GM11168 (cell line): Measurements from ENCODE around the gene HIVEP3.

Experiments used
- in situ Hi-C: fragments of 300-500 bp; cut with MboI; formaldehyde crosslinking; loops from one replicate; pipeline ENCODE4 v1.12.0; 2022; ENCODE audit warnings: low sequenced_read_pairs; ENCODE audit not compliant: unreplicated experiment

Gene HIVEP3

DNA sequence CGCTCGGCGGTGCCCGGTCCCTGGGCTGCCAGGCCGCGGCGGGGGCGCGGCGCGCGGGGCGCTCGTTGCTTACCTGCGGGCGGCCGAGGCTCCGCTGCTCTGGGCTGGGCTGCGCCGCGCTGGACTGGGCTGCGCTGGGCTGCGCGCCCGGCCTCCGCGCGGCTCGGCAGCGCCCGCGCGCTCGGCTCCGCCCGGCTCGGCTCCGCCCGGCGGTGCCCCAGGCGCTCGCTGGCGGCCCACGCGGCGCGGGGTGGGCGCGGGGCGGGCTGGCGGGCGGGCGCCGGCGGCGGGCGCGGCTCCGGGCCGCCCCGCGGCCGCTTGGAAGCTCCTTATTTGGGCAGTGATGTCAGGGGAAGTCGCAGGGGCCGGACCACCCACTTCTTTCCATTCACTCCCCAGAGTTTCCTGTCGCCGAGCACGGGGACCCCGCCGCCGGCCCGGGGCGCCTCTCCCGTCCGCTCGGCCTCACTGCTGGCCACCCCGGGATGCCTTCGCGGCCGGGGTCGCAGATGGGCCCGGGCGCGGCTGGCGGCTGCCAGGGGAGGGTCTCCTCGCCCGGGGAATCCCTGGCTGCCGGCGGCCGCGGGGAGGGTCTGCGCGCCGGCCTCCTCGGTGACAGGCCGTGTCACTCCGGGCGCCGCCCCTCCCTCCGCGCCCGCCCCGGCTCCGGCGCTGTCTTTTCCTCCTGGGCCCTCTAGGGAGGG lies 256.5 kb downstream of the HIVEP3 start:
- in situ Hi-C loops: no loop called here

DNA sequence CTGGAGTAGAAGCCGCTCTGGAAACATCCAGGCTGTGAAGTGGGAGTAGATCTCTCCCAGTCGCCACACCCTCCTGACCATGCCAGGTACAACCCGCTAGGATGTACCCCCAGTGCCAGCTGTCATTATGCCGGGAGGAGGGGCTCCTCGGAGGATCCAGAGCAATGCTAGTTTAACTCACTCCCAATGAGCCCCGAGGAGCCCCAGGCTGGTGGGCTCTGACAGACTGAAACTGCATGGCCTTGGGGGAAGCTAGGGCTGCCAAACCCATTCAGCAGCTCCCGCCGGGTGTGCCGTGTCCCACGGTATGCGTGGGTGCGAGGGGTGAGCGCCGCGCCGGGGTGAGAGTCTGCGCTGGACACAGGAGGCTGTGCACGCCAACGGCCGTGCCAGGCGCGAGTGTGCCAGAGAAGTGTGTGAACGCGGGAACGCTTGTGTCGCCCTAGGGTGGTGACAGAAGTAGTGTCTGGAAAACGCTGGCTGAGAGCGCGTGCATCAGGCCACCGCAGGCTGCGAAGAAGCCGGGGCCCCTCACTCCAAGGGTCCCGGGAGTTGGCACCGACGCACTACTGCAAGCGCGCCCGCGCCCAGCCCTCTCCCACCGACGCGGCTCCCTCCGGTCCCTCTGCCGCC lies 257.2 kb downstream of the HIVEP3 start:
- in situ Hi-C loops: no loop called here

DNA sequence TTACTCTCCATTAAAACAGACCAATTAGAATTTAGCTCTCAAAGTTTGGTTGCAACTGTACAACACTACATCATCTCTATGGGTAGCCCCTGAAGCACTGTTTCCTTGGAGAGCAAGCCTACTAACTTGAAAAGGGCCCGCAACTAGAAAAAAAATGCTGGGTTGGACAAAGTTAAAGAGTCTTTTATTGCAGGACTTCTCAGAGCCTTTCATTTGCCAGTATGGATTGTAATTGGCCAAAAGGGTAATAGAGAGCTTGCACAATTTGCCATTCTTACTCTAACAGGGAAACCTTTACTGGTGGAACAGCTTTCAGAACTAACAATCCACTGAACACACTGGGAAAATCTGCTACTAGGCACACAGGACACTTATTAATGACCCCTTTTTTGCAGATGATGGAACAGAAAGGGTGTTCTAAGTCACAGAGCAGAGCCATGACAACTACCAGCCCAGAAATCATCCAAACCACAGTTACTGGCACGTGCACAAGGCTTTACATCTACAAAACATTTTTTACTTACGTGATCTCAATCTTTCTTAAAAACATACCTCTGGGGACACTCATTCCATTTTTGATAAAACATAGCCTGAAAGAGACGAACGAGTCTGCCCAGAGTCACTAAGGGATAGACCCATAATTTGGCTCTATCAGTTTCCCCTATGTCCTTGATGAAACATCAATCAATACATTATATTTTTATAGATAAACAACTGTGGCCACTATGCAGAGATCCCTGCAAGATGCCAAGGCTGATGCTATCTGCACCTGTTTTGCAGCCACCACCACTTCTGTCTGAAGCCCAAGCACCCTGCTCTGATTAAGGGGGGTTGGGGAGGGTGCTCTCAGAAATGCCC lies 257.9 kb downstream of the HIVEP3 start:
- in situ Hi-C loops: no loop called here

DNA sequence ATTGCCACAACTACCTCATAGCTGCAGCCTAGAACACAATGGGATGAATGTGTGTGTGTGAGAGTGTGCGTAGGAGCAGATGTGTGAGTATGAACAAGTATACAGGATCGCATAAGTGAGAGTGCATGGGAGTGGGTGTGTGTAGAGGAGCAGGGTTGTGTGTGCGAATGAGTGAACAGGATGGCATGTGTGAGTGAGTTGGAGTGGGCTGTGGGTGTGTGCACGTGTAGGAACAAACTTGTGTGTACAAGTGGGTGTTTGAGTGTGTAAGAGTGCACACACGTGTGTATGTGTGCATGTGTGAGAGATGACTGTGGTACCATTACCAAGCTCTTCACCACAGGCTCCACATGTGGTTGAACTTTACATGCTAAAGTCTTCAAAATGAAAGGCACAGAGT lies 258.8 kb downstream of the HIVEP3 start:
- in situ Hi-C loops: no loop called here

DNA sequence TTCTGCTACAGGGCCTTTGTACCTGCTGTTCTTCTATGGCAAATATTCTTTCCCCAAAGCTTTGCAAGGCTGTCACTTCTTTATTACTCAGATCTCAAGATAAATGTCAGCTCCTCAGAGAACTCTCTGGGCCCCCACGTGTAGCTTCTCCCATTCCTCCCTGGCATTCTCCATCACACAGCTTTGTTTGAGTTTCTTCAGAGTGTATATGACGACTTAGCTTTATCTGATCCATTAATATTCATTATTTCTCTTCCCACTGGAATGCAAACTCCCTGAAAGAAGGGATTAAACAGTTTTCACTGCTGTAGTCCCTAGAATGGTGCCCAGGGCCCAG lies 259.6 kb downstream of the HIVEP3 start:
- in situ Hi-C loops: no loop called here

DNA sequence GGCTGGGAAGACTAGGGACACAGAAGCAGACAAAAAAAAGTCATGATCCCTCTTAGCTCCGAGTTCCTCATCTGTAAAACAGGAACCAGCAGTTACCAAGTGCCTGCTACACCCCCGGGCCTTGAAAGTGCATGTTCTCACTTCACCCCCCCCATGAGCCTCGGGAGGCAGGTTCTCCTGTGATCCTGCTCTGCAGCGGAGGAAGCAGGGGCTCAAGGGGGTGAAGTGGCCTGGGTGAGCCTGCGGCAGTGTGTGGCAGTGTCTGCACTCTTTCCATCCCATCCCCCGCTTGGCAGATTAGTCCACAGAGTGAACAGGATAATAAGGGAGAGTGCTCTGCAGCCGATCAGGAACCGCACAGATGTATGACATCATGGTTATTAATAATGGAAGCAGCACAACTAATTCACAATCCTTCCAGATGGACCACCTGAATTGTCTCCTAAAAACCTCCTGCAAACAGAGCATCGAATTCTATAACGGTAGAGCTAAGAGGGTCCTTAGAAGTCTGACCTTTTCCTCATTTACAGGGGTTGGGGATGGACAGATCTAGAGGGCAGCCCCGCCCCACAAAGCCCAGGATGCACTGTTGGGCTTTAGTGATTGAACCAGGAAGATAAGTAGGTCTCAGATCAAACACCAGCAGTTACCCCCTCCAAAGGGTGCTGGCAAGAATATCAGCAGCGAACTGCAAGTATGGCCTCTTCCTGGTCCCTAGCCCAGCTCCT lies 260.1 kb downstream of the HIVEP3 start:
- in situ Hi-C loops: no loop called here

DNA sequence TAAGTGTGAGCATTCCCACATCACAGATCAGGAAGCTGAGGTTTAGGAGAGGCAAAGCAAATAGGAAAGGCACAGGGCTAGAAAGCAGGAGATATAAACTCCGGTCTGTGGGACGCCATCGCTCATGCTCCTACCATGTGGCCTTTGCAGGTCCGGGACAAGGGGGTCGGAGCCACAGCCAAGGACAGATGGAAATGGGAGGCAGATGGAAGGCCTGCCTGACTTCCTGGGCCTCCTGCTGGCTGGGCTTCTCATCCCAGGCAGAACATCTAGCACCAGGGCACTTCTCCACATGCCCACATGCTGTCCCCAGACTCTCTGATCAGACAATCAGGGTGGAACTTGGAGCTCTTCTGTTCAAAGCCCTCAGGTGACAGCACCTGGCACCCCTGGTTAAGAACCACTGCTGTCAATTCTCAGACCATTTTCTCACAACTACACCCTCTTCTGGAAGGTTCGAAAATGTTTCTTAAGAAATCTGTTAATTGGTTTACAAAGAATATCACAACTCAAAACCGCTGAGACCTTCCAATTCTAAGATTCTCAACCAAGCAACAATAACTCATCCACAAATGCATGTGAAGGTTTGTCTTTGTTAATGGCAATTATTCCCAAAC lies 260.9 kb downstream of the HIVEP3 start:
- in situ Hi-C loops: no loop called here

DNA sequence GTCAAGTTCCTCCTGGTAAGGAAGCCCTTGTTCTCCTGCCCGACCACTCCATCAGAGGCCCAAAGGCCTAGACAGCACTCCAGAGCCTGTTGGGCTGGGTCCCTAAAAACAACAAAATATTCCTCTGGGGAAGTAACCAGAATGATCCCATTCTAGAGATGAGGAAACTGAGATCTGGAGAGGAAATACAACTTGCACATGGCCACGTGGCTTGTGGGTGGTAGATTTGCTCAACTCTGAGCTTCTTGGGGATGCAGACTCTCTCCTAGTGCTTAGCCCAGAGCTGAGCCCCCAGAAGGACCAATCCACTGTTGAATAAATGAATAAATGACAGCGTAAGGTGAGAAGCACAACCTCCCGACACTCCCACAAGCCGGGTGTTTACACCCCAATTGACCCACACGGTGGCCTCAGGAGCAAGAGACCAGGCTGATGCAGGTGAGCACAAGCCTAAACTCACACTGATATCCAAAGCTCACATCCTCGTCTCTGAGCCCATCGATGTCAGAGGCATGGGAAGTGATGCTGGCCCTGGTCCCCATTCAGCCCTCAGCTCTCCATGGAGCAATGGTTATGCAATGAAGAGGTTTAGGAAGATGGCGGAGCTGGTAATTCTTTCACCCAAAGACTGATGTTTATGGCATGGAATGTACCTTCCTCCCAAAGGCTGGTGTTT lies 261.8 kb downstream of the HIVEP3 start:
- in situ Hi-C loops: no loop called here

DNA sequence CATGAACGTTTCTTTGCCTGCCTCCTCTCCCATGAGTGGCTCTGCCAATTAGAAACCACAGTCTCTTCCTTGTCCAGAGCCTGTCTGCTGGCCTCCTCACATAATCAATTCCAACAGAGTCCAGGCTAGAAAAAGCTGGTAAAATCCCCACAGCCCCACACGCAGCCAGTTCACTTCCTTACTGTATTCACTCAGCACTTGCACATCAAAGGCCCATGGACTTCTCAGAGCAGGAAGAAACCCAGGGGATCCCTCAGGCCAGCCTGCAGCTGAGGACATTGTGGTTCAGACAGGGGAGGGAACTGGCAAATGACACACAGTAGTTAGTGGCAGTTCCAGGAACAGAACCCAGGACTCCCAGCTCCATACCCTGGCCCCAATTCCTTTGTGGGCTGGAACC lies 262.7 kb downstream of the HIVEP3 start:
- in situ Hi-C loops: no loop called here

DNA sequence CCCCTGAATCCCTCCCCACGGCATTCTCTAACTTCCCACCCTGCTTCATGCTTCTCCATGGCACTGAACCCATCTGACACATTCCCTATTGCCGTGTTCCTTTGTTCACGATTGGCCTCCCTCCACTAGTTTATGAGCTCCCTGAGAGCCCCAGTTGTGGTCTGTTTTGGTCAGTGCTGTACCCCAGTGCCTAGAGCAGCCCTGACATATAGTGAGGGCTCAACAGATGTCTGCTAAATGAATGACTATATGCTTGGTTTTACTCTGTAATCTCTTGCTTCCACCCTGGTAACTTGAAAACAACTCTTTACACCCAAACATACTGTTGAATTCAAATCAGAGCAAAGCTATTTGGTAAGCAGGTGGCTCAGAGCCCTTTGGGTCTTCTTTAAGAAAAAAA lies 263.1 kb downstream of the HIVEP3 start:
- in situ Hi-C loops: no loop called here

DNA sequence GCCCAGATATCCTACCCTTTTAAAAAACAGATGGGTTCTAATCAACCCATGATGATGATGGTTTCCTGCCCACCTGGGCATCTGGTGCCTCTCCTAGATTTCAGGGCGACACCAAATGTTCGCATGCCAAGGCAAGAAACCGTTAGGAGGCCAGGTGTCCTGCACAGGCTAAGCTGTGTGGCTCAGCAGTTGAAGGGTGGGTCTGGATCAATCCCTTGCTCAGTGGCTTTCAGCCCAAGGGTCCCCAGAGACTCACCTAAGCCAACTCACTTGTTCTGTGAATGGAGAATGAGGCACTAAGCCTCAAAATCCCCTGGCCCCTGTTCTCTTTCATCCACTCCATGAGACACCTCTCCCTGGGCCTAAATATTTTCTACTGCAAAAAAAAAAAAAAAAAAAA lies 265.1 kb downstream of the HIVEP3 start:
- in situ Hi-C loops: no loop called here

DNA sequence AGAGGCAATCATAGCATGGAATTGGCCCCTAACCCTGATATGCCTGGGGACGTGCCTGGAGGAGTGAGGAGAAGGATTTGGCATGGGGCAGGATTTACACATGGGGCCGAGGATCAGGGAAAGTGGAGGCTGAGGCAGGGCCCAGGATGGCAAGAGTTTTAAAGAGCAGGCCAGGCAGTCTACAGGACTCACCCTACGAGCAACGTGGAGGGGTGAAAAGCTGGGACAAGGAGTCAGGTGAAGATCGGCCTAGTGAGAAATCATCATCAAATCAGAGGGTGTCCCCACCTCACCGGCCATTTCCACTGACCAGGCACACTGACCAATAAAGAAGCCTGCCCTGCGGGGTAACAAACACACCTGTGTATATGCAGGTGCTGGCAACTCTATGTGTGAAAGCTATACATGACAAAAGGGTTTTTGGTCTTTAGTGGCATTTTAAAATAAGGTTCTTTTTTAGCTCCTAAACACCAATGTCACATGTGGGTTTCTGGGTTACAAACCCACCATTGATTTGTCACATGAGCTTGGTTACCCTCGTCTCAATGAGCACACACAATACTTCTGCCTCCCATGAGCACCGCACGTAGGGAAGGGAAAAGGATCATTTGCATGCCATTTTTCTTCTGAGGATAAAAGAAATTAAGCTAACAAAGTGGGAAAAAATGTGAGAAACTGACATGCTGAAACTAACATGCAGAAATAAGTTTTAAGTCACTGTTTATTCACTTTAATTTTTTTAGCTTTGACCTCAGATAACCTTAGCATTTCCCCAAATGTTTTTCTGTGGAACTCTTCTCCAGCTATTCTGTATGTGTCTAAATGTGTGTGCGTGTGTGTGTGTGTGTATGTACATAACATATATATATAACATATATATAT lies 266.1 kb downstream of the HIVEP3 start:
- in situ Hi-C loops: no loop called here

DNA sequence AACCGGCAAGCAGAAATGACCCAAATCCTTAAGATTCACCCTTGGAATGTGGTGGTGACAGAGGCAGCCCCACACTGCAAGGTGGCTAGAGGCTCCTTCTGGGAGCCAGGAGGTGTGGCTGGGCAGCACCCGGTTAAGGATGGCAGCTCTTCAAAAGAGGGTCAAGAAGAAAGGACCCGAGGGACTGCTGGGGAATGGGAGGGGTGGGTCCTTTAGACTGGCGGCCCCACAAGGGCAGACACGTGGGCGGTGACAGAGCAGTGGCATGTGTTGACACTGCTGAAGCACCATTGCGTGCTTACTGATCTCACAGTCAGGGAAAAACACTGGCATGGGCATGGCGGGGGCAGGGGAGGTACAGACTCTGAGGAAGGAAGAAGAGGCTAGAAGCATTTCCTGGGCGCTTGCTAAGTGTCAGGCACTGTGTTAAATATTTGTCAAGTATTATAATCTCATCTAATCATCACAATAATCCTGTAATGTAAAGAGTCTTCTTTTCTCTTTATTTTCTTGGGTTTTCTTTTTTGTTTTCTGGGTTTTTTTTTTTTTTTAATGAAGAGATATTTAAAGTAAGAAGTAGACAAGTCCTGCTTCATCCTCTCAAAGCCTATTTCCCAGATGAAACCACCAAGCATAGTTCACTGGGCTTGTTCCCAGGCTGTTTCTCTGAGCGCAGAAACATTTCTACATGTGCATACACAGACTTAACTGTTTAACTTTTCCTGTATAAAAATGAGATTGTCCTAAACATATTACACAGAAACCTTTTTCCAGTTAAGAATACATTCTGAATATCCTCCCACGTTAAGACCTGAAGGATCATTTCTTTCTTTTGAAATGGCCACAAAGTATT lies 268.5 kb downstream of the HIVEP3 start:
- in situ Hi-C loops: no loop called here

DNA sequence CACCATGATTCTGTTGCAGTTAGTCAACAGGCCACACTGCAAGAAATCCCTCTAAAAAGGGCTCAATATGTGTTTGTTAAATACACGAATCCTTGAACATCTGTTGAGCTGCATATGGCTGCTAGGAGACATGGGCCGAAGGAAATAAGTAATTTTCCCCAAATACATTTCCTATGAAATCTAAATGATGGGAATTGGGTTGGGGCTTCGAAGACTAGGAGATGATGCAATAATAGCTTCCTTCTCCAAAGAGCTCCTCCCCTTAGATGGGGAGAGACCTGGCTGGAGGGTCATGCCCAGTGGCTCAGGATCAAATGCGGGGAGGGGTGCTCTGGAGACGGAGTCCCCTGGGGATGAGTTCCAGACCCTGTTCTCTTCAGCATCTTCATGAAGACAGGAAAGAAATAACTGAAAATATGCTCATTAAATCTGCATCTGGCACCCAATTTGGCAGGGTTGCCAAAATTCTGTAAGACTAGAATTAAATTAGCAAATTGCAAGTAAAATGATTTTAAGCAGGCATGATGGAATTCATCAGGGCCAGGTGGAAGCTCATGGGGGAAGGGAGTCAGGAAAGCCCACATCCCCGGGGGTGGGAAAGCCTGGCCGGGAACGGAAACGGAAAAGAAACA lies 269.2 kb downstream of the HIVEP3 start:
- in situ Hi-C loops: no loop called here

DNA sequence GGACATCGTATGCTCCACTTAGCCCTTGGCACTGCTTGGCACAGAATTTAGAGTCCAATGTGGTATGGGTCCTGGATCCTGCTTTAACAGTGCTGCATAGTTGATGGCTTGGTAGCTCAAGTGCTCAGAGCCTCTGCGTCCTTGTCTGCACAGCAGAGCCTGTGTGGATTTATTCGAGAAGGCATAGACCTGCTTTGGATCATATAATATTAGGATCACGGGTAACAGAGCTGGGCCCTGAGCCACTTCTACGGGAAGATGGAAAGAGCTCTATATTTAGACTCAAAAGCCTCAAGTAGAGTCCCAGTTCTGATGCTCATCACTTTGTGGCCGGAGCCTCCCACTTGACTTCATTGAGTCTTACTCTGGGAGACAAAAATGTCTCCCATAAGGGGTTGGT lies 269.9 kb downstream of the HIVEP3 start:
- in situ Hi-C loops: no loop called here

DNA sequence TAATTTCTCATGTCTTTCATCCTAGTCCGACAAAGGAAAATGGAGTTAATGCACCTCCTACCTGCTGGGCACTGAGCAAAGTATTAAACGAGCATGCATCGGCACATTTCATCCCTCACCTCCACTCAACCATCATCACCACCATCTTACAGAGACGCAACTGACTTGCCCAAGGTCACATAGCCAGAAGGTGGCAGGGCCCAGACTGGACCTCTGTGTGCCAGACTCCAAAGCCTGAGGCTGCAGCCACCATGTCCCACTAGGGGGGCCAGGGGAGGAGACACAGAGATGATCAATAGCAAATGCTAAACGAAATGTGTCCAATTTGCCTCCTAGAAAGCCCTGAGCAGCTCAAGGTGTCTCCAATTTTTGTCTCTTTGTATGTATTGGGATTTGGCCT lies 270.5 kb downstream of the HIVEP3 start:
- in situ Hi-C loops: no loop called here
